GM18907 (cell line): ENCODE results near the gene COPB2.
A peak's percentile ranks its signal among the peaks of the same experiment; 100 is the strongest.
"Not testable (repeated sequence)": the region's sequence is repeated elsewhere in the genome, so short reads cannot be mapped to it uniquely, and the experiment has no call there.

Source experiments
- ATAC-seq: cut with Tn5 transposase; IDR thresholded peaks from one replicate; pipeline ENCODE4 v1.9.1; 2021; ENCODE audit warnings: mild to moderate bottlenecking, moderate library complexity; ENCODE audit not compliant: unreplicated experiment

Gene COPB2

GRCh38 chr3:139380575-139380974 is 8.9 kb downstream of the COPB2 start:
- no peak for ATAC-seq

GRCh38 chr3:139378587-139379241 is 10.7 kb downstream of the COPB2 start:
- ATAC-seq: no peak

- ATAC-seq: no peak
Observed at GRCh38 chr3:139377378-139377777, 12.1 kb downstream of the COPB2 start.

- no peak for ATAC-seq
Observed at GRCh38 chr3:139374099-139374498, 15.3 kb downstream of the COPB2 start.

GRCh38 chr3:139364549-139364948 is 24.9 kb downstream of the COPB2 start:
- ATAC-seq: no peak

GRCh38 chr3:139361276-139361675 is 28.2 kb downstream of the COPB2 start:
- ATAC-seq: no peak

GRCh38 chr3:139358841-139359562 is 30.4 kb downstream of the COPB2 start:
- ATAC-seq: no peak

- ATAC-seq: no peak
Observed at GRCh38 chr3:139357899-139358298, 31.5 kb downstream of the COPB2 start.

- ATAC-seq: no peak
Observed at GRCh38 chr3:139355891-139356290, 33.6 kb downstream of the COPB2 start.

- ATAC-seq: no peak
Observed at GRCh38 chr3:139355476-139355875, 34.0 kb downstream of the COPB2 start.

- no peak for ATAC-seq
Observed at GRCh38 chr3:139354661-139355060, 34.8 kb downstream of the COPB2 start.

GRCh38 chr3:139353920-139354556 is 35.4 kb downstream of the COPB2 start:
- ATAC-seq: no peak

GRCh38 chr3:139346771-139347170 is 42.7 kb downstream of the COPB2 start:
- ATAC-seq: no peak

- ATAC-seq: peak; percentile 99
Observed at GRCh38 chr3:139343895-139344856, 45.3 kb downstream of the COPB2 start, which contains the start of gene MRPS22. MRPS22 (plus strand) TSS chr3:139344020; CDS start chr3:139344027, 7 bp downstream.

GRCh38 chr3:139342054-139342453 is 47.4 kb downstream of the COPB2 start:
- ATAC-seq: no peak

GRCh38 chr3:139340784-139341183 is 48.7 kb downstream of the COPB2 start:
- ATAC-seq: no peak

GRCh38 chr3:139339219-139339906 is 50.1 kb downstream of the COPB2 start:
- no peak for ATAC-seq

- ATAC-seq: no peak
Observed at GRCh38 chr3:139338405-139338804, 51.0 kb downstream of the COPB2 start.

- not testable (repeated sequence) for ATAC-seq
Observed at GRCh38 chr3:139334675-139335074, 54.8 kb downstream of the COPB2 start.

GRCh38 chr3:139332092-139332491 is 57.4 kb downstream of the COPB2 start:
- ATAC-seq: no peak
